ENCODE measurements around the gene NEDD4L. TPM values are rescaled to one million over a fixed set of nuclear protein-coding genes. Genes with fewer than 3 reads are reported as not detected.
"Not testable (repeated sequence)": the region's sequence is repeated elsewhere in the genome, so short reads cannot be mapped to it uniquely, and the experiment has no call there.

Gene NEDD4L
- total and polyA plus RNA-seq, 8 donors, result 88.0 to 159 (median 95.2) TPM

DNA sequence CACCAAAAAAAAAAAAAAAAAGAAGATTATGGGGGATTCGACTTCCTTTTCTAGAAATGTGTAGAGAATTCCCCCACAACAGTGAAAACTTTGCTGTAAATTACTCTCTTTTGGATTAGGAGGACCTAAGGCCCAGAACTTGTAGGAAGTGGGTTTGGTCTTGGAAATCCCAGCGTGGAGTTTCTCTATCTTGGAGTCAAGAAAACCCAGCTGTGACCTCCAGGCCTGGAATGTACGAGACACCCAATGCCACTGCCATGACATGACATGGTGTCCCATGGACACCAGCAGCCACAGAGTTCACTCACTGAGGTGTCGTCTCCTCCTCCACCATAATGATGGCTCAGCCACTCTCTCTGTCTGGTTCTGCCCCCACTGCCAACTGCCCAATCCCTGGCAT is 382.6 kb downstream of the NEDD4L start:
- no peak for ATAC-seq
- no peak overlapping the region for H3K4me3 ChIP-seq
- H3K27ac ChIP-seq, result no peak overlapping the region

DNA sequence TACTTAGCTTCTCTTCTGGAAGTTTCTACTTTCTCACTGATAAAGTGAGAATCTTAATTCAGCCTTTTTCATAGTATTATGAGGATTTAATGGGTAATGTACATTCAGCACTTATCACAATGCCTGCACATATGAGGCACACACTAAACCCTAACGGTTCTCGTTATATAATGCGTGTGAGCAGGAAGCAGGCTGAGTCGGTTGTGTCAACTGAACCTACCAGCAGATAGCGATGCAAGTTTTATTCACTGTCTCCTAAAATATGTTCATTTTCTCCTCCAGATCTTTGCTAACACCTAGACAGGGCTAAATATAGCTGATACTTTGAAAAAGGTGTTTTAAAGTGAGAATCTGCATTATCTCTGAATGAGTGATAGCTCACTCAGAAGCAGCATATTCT is 383.3 kb downstream of the NEDD4L start:
- Histone ChIP-seq H3K4me1 (no peaks in the 10 kb centered on the region), H3K9me3 (no peaks in the 10 kb centered on the region), H3K36me3 (no peaks in the 10 kb centered on the region), H3K27me3 (no peaks in the 10 kb centered on the region), H3K4me3 (no peak overlapping the region), H3K27ac (no peak overlapping the region)
- ATAC-seq (no peak), DNase-seq (no peak)
- intact Hi-C loops (cut with DNase I), result no loop called here
- TF ChIP-seq, protein P1, sequence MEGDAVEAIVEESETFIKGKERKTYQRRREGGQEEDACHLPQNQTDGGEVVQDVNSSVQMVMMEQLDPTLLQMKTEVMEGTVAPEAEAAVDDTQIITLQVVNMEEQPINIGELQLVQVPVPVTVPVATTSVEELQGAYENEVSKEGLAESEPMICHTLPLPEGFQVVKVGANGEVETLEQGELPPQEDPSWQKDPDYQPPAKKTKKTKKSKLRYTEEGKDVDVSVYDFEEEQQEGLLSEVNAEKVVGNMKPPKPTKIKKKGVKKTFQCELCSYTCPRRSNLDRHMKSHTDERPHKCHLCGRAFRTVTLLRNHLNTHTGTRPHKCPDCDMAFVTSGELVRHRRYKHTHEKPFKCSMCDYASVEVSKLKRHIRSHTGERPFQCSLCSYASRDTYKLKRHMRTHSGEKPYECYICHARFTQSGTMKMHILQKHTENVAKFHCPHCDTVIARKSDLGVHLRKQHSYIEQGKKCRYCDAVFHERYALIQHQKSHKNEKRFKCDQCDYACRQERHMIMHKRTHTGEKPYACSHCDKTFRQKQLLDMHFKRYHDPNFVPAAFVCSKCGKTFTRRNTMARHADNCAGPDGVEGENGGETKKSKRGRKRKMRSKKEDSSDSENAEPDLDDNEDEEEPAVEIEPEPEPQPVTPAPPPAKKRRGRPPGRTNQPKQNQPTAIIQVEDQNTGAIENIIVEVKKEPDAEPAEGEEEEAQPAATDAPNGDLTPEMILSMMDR (IDR thresholded peaks at IDR 0.05), result no peak

More for the DNA sequence above, 382.6 kb downstream of the NEDD4L start:
- intact Hi-C loops (cut with DNase I), result no loop called here
- H3K9me3 ChIP-seq, result no peaks in the 10 kb centered on the region
- no peaks in the 10 kb centered on the region for H3K4me1 ChIP-seq
- H3K36me3 ChIP-seq, result no peaks in the 10 kb centered on the region
- no peaks in the 10 kb centered on the region for H3K27me3 ChIP-seq
- TF ChIP-seq, protein P1 (IDR thresholded peaks at IDR 0.05), result no peak
- DNase-seq, result no peak

DNA sequence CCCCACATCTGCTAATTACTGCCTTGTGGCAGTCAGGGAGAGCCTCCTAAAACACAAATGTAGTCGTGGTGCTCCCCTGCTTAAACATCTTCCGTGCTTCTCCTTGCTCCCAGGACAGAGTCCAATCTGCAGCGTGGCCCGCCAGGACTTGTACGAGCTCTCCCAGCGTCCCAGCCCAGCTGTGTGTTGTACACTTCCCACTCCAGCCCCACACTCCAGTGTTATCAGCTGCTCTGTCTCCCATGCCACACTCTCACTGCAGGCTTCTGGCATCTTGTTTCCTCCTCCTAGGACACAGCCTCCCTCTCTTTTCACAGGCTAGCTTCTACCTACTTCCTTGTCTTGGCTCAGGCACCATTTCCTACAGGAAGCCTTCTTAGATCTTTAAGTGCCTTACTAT is 385.4 kb downstream of the NEDD4L start:
- intact Hi-C loops (cut with DNase I), result no loop called here
- no peak overlapping the region for H3K27ac ChIP-seq
- H3K4me1 ChIP-seq, result no peaks in the 10 kb centered on the region
- H3K36me3 ChIP-seq, result no peaks in the 10 kb centered on the region
- H3K4me3 ChIP-seq, result no peak overlapping the region
- DNase-seq (peak in 2 of 4 donors; percentile 56 to 69), ATAC-seq (no peak)
- no peaks in the 10 kb centered on the region for H3K27me3 ChIP-seq
- TF ChIP-seq, protein P1 (IDR thresholded peaks at IDR 0.05), result no peak
- no peaks in the 10 kb centered on the region for H3K9me3 ChIP-seq

DNA sequence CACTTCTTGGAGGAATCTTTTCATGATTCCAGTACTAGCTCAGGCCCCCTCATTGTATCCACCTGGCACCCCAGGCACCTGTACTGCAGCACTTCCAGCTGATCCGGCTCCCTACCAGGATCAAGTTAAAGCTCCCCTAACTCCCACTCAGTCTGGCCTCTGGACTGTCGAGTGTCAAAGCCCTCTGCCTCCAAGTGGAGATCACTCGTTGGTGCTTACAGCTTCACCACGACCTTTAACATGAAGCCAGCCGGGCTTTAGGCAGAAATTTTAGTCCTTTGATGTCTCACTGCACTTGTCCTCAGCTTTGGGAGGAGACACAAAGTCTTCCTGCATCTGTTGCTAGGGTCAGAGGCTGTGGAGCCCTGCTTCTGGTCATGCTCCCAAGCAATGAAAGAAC is 387.2 kb downstream of the NEDD4L start:
- no peaks in the 10 kb centered on the region for H3K27me3 ChIP-seq
- no peak for ATAC-seq

DNA sequence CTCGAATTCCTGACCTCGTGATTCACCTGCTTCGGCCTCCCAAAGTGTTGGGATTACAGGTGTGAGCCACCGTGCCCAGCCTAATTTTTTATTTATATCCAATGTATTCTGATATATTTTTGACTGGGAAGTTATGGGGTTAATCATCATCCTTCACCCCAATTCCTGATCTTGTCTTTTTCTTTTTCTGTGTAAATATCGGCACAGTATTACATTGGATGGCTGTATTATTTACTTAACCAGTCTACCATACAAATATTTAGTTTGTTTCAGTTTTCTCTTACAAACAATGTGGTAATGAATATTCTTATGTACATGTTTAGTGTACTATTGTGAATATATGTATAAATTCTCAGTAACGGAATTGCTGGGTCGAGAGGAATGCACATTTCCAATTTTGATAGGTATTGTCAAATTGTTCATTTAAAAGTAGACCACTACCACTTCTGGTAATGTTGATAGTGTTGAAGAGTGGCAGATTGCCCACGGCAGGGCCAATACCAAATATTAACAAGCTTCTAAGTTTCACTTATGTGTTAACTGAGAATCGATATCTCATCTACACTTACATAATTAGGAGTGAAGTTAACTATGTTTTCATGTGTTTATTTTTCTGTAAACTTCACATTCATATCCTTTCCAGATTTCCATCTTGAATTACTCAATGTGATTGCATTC is 388.2 kb downstream of the NEDD4L start:
- Histone ChIP-seq H3K27me3 (no peaks in the 10 kb centered on the region), H3K27ac (no peak overlapping the region), H3K4me3 (no peak overlapping the region), H3K4me1 (no peaks in the 10 kb centered on the region), H3K9me3 (no peaks in the 10 kb centered on the region), H3K36me3 (no peaks in the 10 kb centered on the region)
- ATAC-seq (no peak), DNase-seq (no peak)
- intact Hi-C loops (cut with DNase I), result no loop called here
- TF ChIP-seq, protein P1 (IDR thresholded peaks at IDR 0.05), result no peak

More for the DNA sequence above, 387.2 kb downstream of the NEDD4L start:
- intact Hi-C loops (cut with DNase I), result no loop called here
- DNase-seq, result no peak
- no peak overlapping the region for H3K4me3 ChIP-seq
- no peaks in the 10 kb centered on the region for H3K36me3 ChIP-seq
- no peaks in the 10 kb centered on the region for H3K4me1 ChIP-seq
- H3K9me3 ChIP-seq, result no peaks in the 10 kb centered on the region
- TF ChIP-seq, protein P1 (IDR thresholded peaks at IDR 0.05), result no peak
- H3K27ac ChIP-seq, result no peak overlapping the region

DNA sequence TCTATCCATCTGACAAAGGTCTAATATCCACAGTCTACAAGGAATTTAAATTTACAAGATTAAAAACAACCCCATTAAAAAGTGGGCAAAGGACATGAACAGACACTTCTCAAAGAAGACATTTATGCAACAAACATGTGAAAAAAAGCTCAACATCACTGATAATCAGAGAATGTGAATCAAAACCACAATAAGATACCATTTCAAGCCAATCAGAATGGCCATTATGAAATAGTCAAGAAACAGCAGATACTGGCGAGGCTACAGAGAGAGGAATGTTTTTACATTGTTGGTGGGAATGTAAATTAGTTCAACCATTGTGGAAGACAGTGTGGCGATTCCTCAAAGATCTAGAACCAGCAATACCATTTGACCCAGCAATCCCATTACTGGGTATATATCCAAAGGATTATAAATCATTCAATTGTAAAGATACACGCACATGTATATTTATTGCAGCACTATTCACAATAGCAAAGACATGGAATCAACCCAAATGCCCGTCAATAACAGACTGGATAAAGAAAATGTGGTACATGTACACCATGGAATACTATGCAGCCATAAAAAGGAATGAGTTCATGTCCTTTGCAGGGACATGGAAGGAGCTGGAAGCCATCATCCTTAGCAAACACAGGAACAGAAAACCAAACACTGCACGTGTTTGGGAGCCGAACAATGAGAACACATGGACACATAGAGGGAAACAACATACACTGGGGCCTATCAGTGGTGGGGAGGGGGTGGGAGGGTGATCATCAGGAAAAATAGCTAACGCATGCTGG is 391.4 kb downstream of the NEDD4L start:
- intact Hi-C loops (cut with DNase I); DNase-seq: not testable (repeated sequence)

More for the DNA sequence above, 391.4 kb downstream of the NEDD4L start:
- H3K4me3 ChIP-seq, H3K36me3 ChIP-seq, H3K27ac ChIP-seq, H3K27me3 ChIP-seq, H3K9me3 ChIP-seq, ATAC-seq, H3K4me1 ChIP-seq: not testable (repeated sequence)

Measured in left lung (tissue), 10 donors.